ENCODE measurements around the gene CYP4A22.

CYP4A22 gene

DNA sequence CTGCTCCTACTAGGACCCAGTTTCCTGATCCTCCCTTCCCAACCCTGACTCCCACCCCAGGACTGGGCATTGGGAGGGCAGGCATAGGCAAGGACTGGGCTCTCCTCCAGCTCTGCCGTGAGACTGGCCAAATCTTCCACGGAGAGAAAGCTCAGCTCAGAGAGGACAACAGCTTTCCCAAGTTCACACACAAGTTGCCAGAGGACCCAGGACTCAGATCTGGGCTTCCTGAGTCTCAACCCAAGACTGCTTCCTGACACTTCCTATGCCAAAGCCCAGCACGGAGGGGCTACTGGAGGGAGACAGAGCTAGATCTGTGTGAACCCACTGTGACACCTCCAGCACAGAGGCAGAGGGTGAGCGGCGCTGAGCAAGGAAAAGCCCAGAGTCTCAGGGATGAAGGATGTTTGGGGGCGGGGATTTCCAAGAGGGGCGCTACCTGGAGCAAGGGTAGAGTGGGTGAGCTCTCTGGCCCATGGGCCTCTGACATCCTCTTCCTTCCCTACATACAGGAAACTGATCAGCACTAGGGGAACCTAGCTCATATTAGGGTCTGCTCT, 45.5 kb downstream of the CYP4A22 start:
- H3K9me3 Mint-ChIP-seq = no peaks in the 10 kb centered on the region
- H3K27me3 Mint-ChIP-seq = peaks cover 50% of the 10 kb centered on the region
- H3K4me3 Mint-ChIP-seq = no peak overlapping the region
- peaks cover 12% of the 10 kb centered on the region for H3K4me1 Mint-ChIP-seq
- DNase-seq (ENCODE audit: low spot score in 2 of 2) (no peak), ATAC-seq (replicated peaks; ENCODE audit: extremely low read depth, poor library complexity, severe bottlenecking) (no peak)
- no peak overlapping the region for H3K27ac Mint-ChIP-seq (ENCODE audit: low read depth)
- H3K36me3 Mint-ChIP-seq (ENCODE audit: insufficient read depth) = peaks cover 8% of the 10 kb centered on the region

DNA sequence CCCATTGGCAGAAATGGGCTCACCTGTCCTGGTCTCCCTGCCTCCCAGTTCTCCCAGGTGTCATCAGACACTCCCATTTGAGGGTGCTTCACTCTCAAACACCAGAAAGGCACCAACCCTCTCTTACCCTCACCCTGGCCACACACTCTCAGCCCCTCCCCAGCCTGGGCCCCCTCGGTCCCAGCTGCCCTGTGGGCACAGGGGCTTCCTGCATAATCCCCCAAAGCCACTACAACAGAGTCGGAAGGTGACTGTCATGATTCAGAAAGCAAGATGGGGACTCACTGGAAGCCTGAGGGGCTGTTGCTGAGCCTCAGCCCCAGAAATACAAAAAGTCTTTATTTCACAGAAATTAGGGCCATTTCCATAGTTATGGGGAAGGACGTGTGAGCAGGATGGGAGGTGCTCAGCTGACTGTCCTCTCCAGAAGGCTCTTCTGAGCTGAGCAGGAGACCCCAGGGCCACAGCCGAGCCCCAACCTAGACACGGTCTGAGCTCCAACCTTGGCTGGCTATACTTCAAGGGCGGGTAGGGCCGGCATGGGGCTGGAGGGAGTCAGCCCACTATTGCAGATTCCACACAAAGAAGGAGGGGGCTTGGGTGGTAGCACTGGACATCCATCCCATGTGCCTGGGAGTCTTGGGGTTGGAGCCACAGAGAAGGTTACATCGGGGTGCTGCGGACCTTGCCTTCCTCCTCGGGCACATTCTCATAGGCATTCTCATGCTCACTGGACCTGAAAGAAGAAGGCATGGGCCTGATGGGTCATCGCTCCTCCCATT, 46.3 kb downstream of the CYP4A22 start:
- no peaks in the 10 kb centered on the region for H3K9me3 Mint-ChIP-seq
- no peak for DNase-seq (ENCODE audit: low spot score in 2 of 2)

DNA sequence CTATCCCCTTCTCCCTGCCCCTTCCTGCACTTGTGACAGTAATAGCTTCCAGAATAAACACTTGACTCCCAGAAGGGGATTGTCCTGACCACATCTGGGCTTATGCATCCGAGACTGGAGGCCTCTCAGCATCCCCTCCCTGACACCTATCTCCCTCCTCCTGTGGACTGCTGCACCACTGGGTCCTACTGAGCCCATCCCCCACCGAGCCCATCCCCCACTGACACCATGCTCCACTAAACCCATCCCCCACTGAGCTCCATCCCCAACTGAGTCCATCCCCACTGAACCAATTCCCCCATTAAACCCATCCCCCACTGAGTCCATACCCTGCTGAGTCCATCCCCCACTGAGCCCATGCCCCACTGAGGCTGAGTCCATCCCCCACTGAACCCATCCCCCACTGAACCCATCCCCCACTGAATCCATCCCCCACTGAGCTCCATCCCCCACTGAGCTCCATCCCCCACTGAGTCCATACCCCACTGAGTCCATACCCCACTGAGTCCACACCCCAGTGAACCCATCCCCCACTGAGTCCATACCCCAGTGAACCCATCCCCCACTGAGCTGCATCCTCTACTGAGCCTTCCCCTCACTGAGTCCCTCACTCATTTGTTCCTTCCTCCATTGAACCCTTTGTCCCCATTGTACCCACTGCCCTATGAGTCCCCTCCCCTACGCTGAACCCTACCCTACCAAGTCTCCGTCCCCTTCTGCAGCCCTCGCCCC, 47.0 kb downstream of the CYP4A22 start:
- DNase-seq (ENCODE audit: low spot score in 2 of 2) (no peak), ATAC-seq (replicated peaks; ENCODE audit: extremely low read depth, poor library complexity, severe bottlenecking) (no peak)
- Mint-ChIP-seq H3K36me3 (ENCODE audit: insufficient read depth) (peaks cover under 1% of the 10 kb centered on the region), H3K9me3 (no peaks in the 10 kb centered on the region), H3K27ac (ENCODE audit: low read depth) (no peak overlapping the region), H3K4me3 (no peak overlapping the region), H3K4me1 (peaks cover 6% of the 10 kb centered on the region), H3K27me3 (peaks cover 35% of the 10 kb centered on the region)

More for the DNA sequence above, 46.3 kb downstream of the CYP4A22 start:
- Mint-ChIP-seq H3K27ac (ENCODE audit: low read depth) (no peak overlapping the region), H3K4me3 (no peak overlapping the region), H3K36me3 (ENCODE audit: insufficient read depth) (peaks cover 7% of the 10 kb centered on the region), H3K27me3 (peaks cover 42% of the 10 kb centered on the region), H3K4me1 (peaks cover 12% of the 10 kb centered on the region)
- ATAC-seq (replicated peaks; ENCODE audit: extremely low read depth, poor library complexity, severe bottlenecking) = no peak

DNA sequence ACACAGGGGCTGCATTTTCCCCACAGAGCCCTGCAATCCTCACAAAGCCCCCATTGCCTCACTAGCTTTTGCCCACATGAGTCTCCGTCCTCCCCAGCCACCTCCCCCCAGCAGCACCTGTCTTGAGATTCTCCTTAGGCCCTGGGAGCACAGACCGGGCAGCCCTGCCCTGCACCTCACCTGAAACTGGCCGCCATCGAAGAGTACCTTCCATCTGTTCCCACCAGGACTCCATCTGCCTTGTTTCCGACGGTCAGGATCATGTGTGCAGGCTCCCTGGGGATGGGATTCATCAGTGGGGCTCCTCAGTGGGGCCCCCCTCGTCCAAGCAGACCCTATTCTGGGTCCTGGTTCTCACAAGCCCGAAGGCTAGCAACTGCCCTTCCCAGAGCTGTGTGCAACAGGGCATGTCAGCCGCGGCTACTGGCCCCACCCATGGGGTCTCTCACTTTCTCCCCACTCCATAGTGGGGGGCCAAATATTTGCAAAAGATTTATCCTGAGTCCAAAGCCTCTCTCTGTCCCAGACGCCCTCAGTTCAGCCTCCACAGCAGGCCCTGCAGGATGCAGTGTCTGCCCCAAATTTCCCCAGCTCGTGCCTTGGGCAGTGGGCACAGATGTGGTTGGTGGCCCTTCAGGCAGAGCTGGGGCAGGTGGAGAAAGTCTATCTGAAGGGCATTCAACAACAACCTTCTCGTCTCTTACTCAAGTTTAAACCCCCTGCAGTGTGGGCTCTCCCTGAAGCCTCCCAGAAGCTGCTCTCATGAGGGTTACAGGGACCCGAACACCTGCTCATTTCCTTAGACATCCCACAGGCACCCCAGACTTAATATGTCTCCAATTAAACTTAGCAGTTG, 47.8 kb downstream of the CYP4A22 start:
- H3K36me3 Mint-ChIP-seq (ENCODE audit: insufficient read depth) = no peaks in the 10 kb centered on the region

DNA sequence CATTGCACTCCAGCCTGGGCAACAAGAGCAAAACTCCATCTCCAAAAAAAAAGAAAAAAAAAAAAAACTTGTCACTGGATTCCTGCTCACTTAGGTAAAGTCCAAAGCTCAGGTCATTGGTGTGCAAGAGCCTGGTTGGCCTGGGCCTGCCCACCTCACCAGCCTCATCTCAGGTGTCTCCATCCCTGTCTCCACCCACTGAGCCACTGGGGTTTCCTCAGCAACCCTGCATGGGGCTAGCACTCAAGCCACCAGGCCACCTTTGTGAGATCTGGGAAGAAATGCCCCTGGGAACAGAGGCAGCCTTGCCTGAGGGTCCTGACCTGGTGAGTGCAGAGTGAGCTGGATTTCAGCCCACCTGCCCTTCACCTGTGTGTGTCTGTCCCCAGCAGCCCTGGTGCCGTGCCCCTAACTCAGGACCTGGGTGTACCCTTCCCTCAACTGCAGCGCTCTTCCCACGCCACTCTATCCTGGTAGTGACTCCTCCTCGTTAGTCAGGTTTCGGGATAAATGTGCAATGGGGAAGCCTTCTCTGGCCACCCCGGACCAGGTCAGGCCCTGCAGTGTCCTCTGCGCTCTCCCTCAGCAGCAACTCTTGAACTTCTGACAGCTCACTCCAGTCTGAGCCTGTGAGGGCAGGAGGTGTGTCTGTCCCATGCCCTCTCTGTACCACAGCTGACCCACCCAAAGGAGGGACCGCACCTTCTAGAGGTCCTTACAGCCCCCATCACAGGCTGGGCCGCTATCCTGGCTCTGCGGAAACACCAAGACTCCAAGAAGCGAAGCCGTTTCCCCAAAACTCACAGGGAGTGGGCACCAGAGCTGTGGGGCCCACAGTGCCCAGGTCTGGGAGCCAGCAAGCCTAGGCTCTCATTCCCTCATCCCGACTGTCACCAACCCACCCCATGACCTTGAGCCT, 49.3 kb downstream of the CYP4A22 start:
- Mint-ChIP-seq H3K4me3 (no peak overlapping the region), H3K9me3 (no peaks in the 10 kb centered on the region), H3K27me3 (peaks cover 12% of the 10 kb centered on the region), H3K27ac (ENCODE audit: low read depth) (no peak overlapping the region), H3K4me1 (no peaks in the 10 kb centered on the region), H3K36me3 (ENCODE audit: insufficient read depth) (peaks cover 2% of the 10 kb centered on the region)
- no peak for DNase-seq (ENCODE audit: low spot score in 2 of 2)
- no peak for ATAC-seq (replicated peaks; ENCODE audit: extremely low read depth, poor library complexity, severe bottlenecking)

More for the DNA sequence above, 47.8 kb downstream of the CYP4A22 start:
- H3K4me3 Mint-ChIP-seq = no peak overlapping the region
- no peak overlapping the region for H3K27ac Mint-ChIP-seq (ENCODE audit: low read depth)
- no peaks in the 10 kb centered on the region for H3K4me1 Mint-ChIP-seq
- DNase-seq (ENCODE audit: low spot score in 2 of 2) = no peak
- peaks cover 27% of the 10 kb centered on the region for H3K27me3 Mint-ChIP-seq
- H3K9me3 Mint-ChIP-seq = no peaks in the 10 kb centered on the region
- ATAC-seq (replicated peaks; ENCODE audit: extremely low read depth, poor library complexity, severe bottlenecking) = no peak

DNA sequence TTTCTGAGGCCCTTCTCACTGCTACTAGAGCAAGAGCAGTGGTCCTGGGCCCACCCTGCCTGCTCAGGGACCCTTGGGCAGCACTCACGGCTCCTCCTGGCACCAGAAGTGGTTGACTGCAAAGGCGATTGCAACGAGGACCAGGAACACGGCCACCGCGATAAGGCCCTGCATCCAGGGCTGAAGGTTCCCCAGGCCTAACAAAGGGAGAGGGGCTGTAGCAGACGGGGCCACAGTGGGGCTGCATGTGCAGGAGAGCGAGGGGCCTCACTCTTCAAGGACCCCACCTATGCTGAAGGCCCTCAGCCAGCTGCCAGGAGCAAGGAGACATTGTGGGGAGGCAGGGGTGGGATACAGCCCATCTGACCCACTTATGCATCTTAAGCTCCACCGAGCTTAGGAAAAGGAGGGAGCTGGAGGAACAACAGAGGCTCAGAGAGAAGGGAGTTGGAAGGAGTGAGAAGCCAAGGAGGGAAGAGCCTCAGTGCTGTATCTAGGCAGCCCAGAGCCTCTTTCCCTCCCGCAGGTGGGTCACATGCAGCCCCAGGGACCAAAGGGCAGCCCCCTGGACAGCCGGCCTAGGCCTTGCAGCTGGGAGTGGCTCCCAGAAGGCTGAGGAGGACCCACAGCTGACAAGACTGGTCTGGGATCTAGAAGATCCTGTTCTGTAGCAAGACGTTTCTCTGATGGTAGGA, 50.1 kb downstream of the CYP4A22 start:
- H3K9me3 Mint-ChIP-seq = no peaks in the 10 kb centered on the region
- H3K4me3 Mint-ChIP-seq = no peak overlapping the region
- H3K4me1 Mint-ChIP-seq = no peaks in the 10 kb centered on the region
- peaks cover 2% of the 10 kb centered on the region for H3K36me3 Mint-ChIP-seq (ENCODE audit: insufficient read depth)
- no peak overlapping the region for H3K27ac Mint-ChIP-seq (ENCODE audit: low read depth)
- H3K27me3 Mint-ChIP-seq = peaks cover 10% of the 10 kb centered on the region
- no peak for DNase-seq (ENCODE audit: low spot score in 2 of 2)
- ATAC-seq (replicated peaks; ENCODE audit: extremely low read depth, poor library complexity, severe bottlenecking) = no peak

DNA sequence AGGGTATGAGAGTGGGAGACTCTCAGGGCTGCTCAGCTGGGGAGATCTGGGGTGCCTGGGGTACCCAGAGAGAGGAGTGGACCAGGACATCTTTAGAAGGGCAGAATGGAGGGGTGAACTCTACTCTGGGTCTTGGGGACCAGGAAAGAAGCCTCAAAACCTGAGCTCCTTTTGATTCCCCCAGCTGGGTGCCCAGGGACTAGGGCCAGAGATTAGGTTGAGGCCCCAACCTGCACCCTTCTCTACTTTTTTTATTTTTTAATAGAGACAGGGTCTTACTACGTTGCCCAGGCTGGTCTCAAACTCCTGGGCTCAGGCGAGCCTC, 50.6 kb downstream of the CYP4A22 start:
- Mint-ChIP-seq H3K4me3 (no peak overlapping the region), H3K36me3 (ENCODE audit: insufficient read depth) (peaks cover 2% of the 10 kb centered on the region), H3K27me3 (peaks cover 11% of the 10 kb centered on the region), H3K9me3 (no peaks in the 10 kb centered on the region), H3K27ac (ENCODE audit: low read depth) (no peak overlapping the region), H3K4me1 (peaks cover 3% of the 10 kb centered on the region)
- DNase-seq (ENCODE audit: low spot score in 2 of 2) = no peak
- ATAC-seq (replicated peaks; ENCODE audit: extremely low read depth, poor library complexity, severe bottlenecking) = no peak

DNA sequence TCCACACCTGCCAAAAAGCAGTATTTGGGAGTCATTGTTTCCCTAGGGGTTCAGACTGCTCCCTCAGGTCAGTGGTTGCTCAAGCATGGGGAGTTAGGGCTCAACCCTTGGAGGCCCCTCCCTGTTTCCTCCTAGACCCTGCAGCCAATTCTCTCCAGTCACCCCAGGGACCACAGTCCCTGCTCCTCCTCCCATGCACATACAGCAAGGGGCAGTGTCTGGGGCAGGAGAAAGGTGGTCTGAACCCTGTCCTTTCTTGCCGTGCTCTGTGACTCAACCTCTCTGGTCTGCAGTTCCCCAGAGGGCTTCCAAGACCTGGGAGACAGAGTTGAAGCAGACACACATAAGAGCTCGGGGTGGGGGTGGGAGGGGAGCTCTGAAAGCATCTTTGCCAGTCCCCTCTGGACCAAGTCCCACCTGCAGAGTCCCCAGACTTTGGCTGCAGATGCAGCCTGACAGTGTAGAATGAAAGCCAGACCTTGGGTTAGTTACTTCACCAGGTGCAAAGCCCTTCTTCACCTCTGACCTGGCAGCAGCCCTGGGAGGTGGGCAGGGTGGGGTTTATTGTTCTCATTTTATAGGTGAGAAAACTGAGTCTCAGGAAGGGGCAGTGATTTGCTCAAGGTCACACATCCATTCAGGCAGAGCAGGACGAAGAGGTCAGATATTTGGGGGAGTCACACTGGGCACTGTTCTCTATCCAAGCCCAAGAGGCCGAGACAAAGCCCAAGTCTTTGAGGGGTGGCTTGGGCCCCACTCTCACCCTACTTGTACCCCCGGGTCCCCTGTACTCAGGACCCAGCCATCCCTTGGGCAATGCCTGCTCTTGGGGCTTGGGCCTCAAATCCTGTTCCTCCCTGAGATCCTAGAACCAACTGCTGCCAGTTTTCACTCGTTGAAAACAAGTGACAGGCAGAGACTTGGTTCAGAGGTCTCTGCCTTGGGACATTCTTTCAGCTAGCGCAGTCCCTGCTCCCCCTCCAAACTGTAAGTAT, 51.8 kb downstream of the CYP4A22 start:
- Mint-ChIP-seq H3K9me3 (no peaks in the 10 kb centered on the region), H3K4me3 (no peak overlapping the region), H3K36me3 (ENCODE audit: insufficient read depth) (peaks cover 2% of the 10 kb centered on the region), H3K27ac (ENCODE audit: low read depth) (no peak overlapping the region), H3K4me1 (peaks cover 7% of the 10 kb centered on the region), H3K27me3 (peaks cover 15% of the 10 kb centered on the region)
- DNase-seq (ENCODE audit: low spot score in 2 of 2) (no peak), ATAC-seq (replicated peaks; ENCODE audit: extremely low read depth, poor library complexity, severe bottlenecking) (no peak)

DNA sequence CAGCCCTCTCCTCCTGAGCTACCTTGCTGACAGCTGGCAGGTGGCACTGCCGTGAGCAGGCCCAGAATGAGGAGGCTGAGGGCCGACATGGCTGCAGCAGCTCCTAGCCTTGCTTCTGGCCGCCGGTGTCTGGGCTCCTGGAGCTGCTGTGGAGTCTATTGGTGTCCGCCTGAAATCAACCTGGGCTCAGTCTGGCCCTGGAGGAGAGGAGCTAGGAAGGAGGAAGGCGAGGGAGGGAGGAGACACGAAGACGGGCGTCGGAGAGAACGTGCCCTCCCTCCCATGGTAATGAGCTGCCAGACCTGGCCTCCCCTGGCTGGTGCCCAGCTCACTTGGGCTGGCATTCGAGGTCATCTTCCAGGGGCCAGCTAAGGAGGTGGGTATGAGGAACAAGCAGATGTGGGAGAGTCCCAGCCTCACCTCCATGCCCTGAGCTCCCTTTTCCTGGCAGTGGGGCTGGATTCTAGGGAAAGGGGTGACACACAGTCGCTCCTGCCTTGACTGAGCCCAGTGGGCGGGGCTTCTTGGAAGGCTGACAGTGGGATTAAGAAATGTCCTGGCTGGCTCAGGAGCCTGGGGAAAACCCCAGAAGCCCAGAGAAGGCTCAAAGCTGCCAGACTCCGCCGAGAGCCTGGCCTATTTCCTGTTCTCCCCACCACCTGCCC, 52.7 kb downstream of the CYP4A22 start, which contains the start of gene PDZK1IP1:
PDZK1IP1 (minus strand) TSS at position 193 of the 665 bp plus-strand sequence; CDS start at position 89, 104 bp downstream.
- H3K27ac Mint-ChIP-seq (ENCODE audit: low read depth) = no peak within 1 kb of the TSS
- H3K9me3 Mint-ChIP-seq = no peaks in the 10 kb centered on the region
- peaks cover 15% of the 10 kb centered on the region for H3K27me3 Mint-ChIP-seq
- DNase-seq (ENCODE audit: low spot score in 2 of 2) (peak in 1 of 2 donors; percentile 12), ATAC-seq (replicated peaks; ENCODE audit: extremely low read depth, poor library complexity, severe bottlenecking) (no peak)
- peaks cover 2% of the 10 kb centered on the region for H3K36me3 Mint-ChIP-seq (ENCODE audit: insufficient read depth)
- no peak within 1 kb of the TSS for H3K4me3 Mint-ChIP-seq
- H3K4me1 Mint-ChIP-seq = peaks cover 7% of the 10 kb centered on the region

DNA sequence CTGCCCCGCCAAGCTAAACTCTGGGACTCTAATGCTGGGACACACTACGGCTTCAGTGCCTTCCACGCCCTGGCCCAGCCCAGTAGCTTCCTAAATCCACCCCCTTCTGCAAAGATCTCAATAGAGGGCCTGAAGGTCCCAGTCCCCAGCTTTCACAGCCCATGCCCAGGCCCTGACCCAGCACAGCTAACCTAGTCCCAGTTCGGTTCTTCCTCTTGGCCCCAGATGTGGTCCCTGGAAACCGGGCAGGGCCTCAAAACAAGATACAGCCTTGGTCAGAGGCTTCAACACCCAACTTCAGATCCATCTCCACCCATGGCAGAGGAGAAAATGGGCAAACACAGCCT, 53.2 kb downstream of the CYP4A22 start:
- DNase-seq (ENCODE audit: low spot score in 2 of 2) = peak in 1 of 2 donors; percentile 6
- H3K4me3 Mint-ChIP-seq = no peak overlapping the region
- ATAC-seq (replicated peaks; ENCODE audit: extremely low read depth, poor library complexity, severe bottlenecking) = no peak
- H3K4me1 Mint-ChIP-seq = peaks cover 7% of the 10 kb centered on the region
- H3K27ac Mint-ChIP-seq (ENCODE audit: low read depth) = no peak overlapping the region
- no peaks in the 10 kb centered on the region for H3K9me3 Mint-ChIP-seq
- peaks cover 3% of the 10 kb centered on the region for H3K36me3 Mint-ChIP-seq (ENCODE audit: insufficient read depth)
- H3K27me3 Mint-ChIP-seq = peaks cover 15% of the 10 kb centered on the region

All from central memory CD8-positive, alpha-beta T cell (primary cell).